Measurements from ENCODE around the gene HMCES. TPM values are rescaled to one million over a fixed set of nuclear protein-coding genes. Genes with fewer than 3 reads are reported as not detected.
"Not testable (repeated sequence)": the region's sequence is repeated elsewhere in the genome, so short reads cannot be mapped to it uniquely, and the experiment has no call there.

HMCES gene
- total RNA-seq, 2 experiments from 2014 or later = 83.6 to 83.7 TPM

DNA sequence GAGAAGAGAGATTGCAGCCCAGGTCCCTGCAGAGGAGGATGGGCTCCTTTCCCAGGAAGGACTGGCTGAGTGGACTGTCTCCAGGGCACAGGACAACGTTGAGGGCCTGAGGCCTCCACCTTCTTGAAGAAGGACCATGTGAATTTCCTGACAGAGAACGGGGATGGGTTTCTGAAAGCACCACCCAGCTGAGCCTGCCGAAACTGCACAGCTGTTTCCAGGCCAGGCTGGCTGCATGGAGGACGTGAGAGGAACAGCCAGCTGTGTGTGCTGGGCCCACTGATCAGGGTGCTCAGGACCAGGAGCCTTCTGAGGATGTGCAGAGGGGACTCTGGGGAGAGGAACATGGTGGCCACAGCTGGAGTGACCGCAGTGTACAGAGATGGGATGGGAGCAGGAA is 39.2 kb downstream of the HMCES start:
- Mint-ChIP-seq H3K9me3 (no peaks in the 10 kb centered on the region), H3K4me1 (peaks cover 17% of the 10 kb centered on the region), H3K36me3 (peaks cover 6% of the 10 kb centered on the region), H3K27ac (no peak overlapping the region), H3K4me3 (no peak overlapping the region), H3K27me3 (no peaks in the 10 kb centered on the region)
- no peak for DNase-seq

GRCh38 chr3:129318921-129319320 is 40.3 kb downstream of the HMCES start:
- Mint-ChIP-seq H3K4me1 (peaks cover 8% of the 10 kb centered on the region), H3K36me3 (peaks cover 5% of the 10 kb centered on the region), H3K4me3 (no peak overlapping the region), H3K27me3 (no peaks in the 10 kb centered on the region), H3K27ac (no peak overlapping the region), H3K9me3 (no peaks in the 10 kb centered on the region)
- no peak for DNase-seq

GRCh38 chr3:129320261-129320660 is 41.6 kb downstream of the HMCES start:
- H3K4me1 Mint-ChIP-seq = peaks cover 3% of the 10 kb centered on the region
- H3K9me3 Mint-ChIP-seq = no peaks in the 10 kb centered on the region
- no peak overlapping the region for H3K27ac Mint-ChIP-seq
- H3K27me3 Mint-ChIP-seq = no peaks in the 10 kb centered on the region
- no peak overlapping the region for H3K4me3 Mint-ChIP-seq
- DNase-seq = no peak
- peaks cover 2% of the 10 kb centered on the region for H3K36me3 Mint-ChIP-seq

DNA sequence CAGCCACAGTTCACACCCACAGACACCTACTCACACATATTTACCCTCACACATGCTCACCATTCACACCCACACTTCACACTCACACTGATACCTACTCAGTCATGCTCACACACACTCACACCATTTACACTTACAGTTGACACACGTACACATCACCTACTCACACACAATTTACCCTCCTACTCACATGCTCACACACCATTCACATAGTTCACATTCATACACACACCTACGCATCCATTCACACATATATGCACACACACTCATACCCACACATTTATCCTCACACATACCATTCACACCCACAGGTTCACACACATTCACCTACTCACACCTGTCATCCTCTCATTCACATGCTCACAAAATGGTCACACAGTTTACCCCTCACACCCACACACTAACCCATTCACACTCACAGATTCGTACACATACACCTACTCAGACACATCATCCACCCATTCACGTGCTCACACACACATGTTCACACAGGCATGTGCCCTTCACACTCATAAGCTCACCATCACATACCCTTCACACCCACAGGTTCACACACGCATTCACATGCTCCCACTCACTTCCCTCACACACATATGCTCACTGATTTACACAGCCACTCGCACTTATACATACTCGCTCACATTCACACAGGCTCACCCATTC is 42.3 kb downstream of the HMCES start:
- Mint-ChIP-seq H3K4me1 (peaks cover 3% of the 10 kb centered on the region), H3K36me3 (no peaks in the 10 kb centered on the region), H3K27me3 (no peaks in the 10 kb centered on the region), H3K9me3 (no peaks in the 10 kb centered on the region), H3K27ac (no peak overlapping the region), H3K4me3 (no peak overlapping the region)
- DNase-seq = no peak

DNA sequence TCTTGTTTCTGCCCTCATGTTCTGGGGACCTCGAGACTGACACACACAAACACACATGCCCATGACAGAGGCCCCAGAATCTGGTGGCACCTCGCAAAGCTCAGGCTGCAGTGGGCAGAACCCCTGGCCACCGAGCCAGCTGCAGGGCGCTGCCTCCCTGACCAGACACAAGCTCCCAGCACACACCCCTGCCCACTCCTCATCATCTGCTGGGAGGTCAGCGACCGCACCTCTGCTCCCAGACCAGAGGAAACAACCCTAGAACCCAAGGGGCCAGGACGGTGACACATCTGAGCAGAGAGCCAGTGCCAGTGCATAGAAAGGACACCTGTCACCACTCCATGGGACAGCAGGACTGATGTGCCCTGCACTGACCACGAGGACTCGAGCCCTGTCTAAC is 43.2 kb downstream of the HMCES start:
- H3K27me3 Mint-ChIP-seq = no peaks in the 10 kb centered on the region

DNA sequence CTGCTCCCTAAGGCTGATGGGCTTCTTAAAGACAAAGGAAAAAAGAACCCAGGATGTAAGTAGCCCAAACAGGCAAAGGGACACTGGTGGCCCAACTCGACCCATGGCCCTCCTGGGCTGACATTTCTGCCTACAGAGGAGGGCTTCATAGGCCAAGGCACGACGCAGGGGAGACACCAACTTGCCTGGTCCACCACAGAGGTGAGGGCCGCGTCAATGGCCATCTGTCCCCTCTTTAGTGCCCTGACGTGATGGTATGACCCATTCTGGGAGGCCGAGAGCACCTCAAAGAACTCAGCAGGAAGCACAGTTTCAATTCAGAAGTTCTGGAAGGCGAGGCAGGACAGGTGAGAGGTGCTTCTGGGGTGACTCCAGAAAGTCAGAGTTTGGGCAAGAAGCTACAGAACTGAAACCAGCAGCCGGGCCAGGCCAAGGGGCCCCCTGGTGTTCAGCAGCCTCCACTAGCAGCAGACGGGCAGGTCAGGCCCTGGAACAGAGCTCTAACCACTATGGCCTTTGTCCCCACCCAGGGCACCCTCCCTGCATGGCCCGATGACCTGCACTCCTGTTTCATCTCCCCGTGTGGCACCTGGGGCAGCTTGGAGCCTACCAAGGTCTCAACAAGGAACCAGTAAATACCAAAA is 45.1 kb downstream of the HMCES start:
- no peak overlapping the region for H3K27ac Mint-ChIP-seq
- H3K4me1 Mint-ChIP-seq = no peaks in the 10 kb centered on the region
- DNase-seq = no peak
- H3K36me3 Mint-ChIP-seq = no peaks in the 10 kb centered on the region
- H3K9me3 Mint-ChIP-seq = no peaks in the 10 kb centered on the region
- H3K27me3 Mint-ChIP-seq = no peaks in the 10 kb centered on the region
- no peak overlapping the region for H3K4me3 Mint-ChIP-seq

More for the DNA sequence above, 43.2 kb downstream of the HMCES start:
- Mint-ChIP-seq H3K4me3 (no peak overlapping the region), H3K9me3 (no peaks in the 10 kb centered on the region), H3K4me1 (peaks cover 3% of the 10 kb centered on the region), H3K27ac (no peak overlapping the region), H3K36me3 (no peaks in the 10 kb centered on the region)
- no peak for DNase-seq

DNA sequence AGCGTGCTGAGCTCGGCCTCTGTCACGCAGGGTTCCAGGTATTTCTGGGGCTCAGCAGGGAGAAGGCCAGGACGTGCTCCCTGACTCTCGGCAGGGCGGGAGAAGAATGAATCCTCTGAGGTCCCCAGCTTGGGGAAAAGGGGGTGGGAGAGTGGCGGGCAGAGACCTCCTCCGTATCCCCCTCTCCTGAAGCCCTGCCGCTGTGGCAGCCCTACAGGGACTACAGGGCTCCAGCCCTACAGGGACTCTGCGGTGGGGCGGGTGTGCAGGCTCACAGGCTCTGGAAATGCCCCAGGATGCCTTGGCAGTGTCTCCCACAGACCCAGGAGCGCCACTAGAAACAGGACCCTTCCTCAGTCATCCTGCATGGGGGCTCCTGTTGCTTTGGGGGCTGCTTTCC is 46.2 kb downstream of the HMCES start:
- Mint-ChIP-seq H3K36me3 (no peaks in the 10 kb centered on the region), H3K27ac (no peak overlapping the region), H3K4me3 (no peak overlapping the region), H3K27me3 (no peaks in the 10 kb centered on the region), H3K4me1 (no peaks in the 10 kb centered on the region), H3K9me3 (no peaks in the 10 kb centered on the region)
- no peak for DNase-seq

DNA sequence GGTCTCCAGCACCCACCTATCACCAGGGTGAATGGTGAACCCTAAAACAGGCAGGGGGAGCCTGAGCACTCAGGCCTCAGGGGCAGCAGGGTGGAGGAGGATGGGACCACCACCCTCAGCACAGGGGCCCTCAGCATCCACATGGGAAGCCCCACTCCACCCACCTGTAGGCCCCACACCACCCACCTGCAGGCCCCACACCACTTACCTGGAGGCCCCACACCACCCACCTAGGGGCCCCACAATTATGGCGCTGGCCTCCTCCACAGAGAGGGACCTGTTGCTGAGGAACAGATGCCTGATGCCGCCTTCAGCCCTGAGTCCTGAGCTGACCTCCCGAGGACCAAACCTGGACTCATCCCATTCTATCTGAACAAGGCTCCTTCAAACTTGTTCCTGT is 46.7 kb downstream of the HMCES start:
- H3K4me3 Mint-ChIP-seq = no peak overlapping the region
- no peaks in the 10 kb centered on the region for H3K27me3 Mint-ChIP-seq
- DNase-seq = no peak
- H3K4me1 Mint-ChIP-seq = no peaks in the 10 kb centered on the region
- no peaks in the 10 kb centered on the region for H3K36me3 Mint-ChIP-seq
- H3K27ac Mint-ChIP-seq = no peak overlapping the region
- no peaks in the 10 kb centered on the region for H3K9me3 Mint-ChIP-seq

DNA sequence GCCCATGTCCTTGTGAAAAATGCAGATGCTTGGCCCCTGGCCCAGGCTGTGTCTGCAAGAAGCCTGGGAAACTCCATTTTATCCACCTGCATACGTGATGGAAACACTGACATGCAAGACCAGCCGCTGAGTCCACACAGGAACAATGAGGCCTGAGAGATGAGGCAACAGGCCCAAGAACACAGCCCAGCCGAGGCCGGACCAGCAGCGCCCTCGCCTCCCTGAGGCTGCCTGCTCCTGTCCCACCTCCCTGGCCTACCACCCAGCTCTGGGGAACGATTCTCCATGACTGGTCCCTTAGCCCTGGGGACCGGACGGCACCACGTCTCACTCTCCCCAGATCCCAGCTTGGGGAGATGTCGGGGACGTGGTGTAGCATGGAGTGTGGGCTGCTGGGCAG is 47.5 kb downstream of the HMCES start:
- Mint-ChIP-seq H3K4me3 (no peak overlapping the region), H3K27me3 (no peaks in the 10 kb centered on the region), H3K4me1 (no peaks in the 10 kb centered on the region), H3K36me3 (no peaks in the 10 kb centered on the region), H3K27ac (no peak overlapping the region), H3K9me3 (no peaks in the 10 kb centered on the region)
- DNase-seq = no peak

- Mint-ChIP-seq H3K4me3 (no peak overlapping the region), H3K36me3 (no peaks in the 10 kb centered on the region), H3K27me3 (no peaks in the 10 kb centered on the region), H3K4me1 (no peaks in the 10 kb centered on the region), H3K9me3 (no peaks in the 10 kb centered on the region), H3K27ac (no peak overlapping the region)
- no peak for DNase-seq
Measured at GRCh38 chr3:129326595-129326994, 47.9 kb downstream of the HMCES start.

DNA sequence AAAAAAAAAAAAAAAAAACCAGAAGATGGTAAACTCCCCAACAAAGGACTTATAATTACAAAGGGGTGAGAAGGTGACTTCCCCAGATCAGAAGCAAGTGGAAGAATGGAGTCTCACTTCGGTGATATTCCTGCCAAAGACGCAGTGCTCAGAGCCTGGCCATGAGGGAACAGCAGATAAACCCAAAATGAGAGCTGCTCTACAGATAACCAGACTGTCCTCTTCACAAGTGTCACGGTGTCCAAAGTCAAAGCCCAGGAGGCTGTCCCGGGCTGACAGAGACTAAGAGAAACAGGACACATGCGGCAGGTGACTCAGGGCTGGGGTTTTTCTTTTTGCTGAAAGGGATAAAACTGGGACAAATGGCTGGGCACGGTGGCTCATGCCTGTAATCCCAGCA is 48.8 kb downstream of the HMCES start:
- Mint-ChIP-seq H3K36me3 (no peaks in the 10 kb centered on the region), H3K4me3 (no peak overlapping the region), H3K27ac (no peak overlapping the region), H3K27me3 (no peaks in the 10 kb centered on the region), H3K9me3 (no peaks in the 10 kb centered on the region), H3K4me1 (no peaks in the 10 kb centered on the region)
- DNase-seq = no peak

DNA sequence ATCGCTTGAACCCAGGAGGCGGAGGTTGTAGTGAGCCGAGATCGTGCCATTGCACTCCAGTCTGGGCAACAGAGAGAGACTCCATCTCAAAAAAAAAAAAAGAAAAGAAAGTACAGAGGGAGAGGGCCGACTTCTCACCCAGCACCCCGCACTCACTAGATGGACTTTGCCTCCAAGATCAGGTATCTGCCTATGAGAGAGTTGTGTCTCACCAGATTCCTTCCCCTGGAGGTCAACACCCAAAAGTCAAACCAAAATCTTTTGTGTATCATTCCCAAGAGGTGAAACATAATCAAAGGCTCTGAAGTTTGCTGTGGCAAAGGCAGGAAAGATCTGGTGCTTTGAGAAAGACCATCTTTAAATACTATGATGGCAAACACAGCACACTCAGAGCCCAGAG is 51.2 kb downstream of the HMCES start:
- H3K27me3 Mint-ChIP-seq = no peaks in the 10 kb centered on the region
- no peak overlapping the region for H3K27ac Mint-ChIP-seq
- no peaks in the 10 kb centered on the region for H3K4me1 Mint-ChIP-seq
- no peaks in the 10 kb centered on the region for H3K9me3 Mint-ChIP-seq
- no peak for DNase-seq
- no peak overlapping the region for H3K4me3 Mint-ChIP-seq
- H3K36me3 Mint-ChIP-seq = no peaks in the 10 kb centered on the region

GRCh38 chr3:129330409-129330808 is 51.7 kb downstream of the HMCES start:
- H3K4me3 Mint-ChIP-seq = no peak overlapping the region
- H3K4me1 Mint-ChIP-seq = no peaks in the 10 kb centered on the region
- H3K27me3 Mint-ChIP-seq = no peaks in the 10 kb centered on the region
- no peaks in the 10 kb centered on the region for H3K9me3 Mint-ChIP-seq
- H3K36me3 Mint-ChIP-seq = no peaks in the 10 kb centered on the region
- H3K27ac Mint-ChIP-seq = no peak overlapping the region
- no peak for DNase-seq

- Mint-ChIP-seq H3K36me3 (no peaks in the 10 kb centered on the region), H3K27ac (no peak overlapping the region), H3K4me1 (no peaks in the 10 kb centered on the region), H3K27me3 (no peaks in the 10 kb centered on the region), H3K9me3 (no peaks in the 10 kb centered on the region), H3K4me3 (no peak overlapping the region)
- DNase-seq = no peak
Measured at GRCh38 chr3:129333891-129334290, 55.2 kb downstream of the HMCES start.

DNA sequence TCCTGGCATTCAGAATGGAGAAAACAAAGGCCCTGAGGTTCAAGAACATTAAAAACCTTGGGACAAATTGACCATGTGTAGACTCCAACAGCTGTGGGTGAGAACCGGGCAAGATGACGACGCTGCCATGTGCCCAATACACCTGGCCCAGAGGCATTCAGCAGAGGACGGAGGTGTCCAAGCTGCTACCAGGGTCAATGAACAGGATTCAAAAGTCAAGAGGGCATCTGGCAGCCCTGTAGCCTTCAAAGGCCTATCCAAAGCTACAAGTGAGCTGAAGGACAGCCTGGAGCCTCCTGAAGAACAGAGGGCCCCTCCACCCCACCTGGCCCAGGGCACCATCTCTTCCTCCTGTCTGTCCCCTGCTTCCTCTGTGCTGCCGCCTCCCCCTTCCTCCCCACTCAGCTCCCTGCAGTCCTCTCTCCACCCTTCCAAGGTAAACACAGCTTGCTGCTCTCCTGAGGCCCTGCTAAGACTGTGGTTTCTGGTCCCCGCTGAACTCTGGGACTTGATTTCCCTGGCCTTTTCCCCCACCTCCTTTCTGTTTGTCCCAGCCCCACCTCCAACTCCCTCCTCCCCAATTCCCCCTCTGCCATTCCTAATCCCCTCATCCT is 57.5 kb downstream of the HMCES start:
- H3K4me1 Mint-ChIP-seq = no peaks in the 10 kb centered on the region
- no peak overlapping the region for H3K4me3 Mint-ChIP-seq

DNA sequence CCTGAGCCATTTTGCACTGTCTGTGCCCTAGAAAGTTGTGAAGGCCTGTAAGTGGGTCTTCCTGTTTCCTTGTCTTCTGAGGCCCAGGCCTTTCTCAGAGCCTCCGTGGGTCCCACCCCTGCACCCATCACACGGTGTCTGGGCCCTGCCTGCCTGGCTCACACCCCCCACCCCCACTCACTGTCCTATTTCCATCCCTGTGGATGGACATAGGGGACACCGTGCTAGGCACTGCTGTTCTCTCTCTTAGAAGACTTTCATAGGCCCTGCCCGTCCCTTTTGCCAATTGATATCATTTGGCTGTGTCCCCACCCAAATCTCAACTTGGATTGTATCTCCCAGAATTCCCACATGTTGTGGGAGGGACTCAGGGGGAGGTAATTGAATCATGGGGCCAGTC is 59.0 kb downstream of the HMCES start:
- not testable (repeated sequence) for H3K4me3 Mint-ChIP-seq, H3K27me3 Mint-ChIP-seq, DNase-seq, H3K4me1 Mint-ChIP-seq, H3K36me3 Mint-ChIP-seq, H3K27ac Mint-ChIP-seq, H3K9me3 Mint-ChIP-seq

More for the DNA sequence above, 57.5 kb downstream of the HMCES start:
- Mint-ChIP-seq H3K36me3 (no peaks in the 10 kb centered on the region), H3K27me3 (no peaks in the 10 kb centered on the region), H3K9me3 (no peaks in the 10 kb centered on the region), H3K27ac (no peak overlapping the region)
- no peak for DNase-seq
